ENCODE measurements around the gene SLC6A5. TPM values are rescaled to one million over a fixed set of nuclear protein-coding genes. Genes with fewer than 3 reads are reported as not detected.

Gene SLC6A5
- total and polyA plus RNA-seq, 2 of the 4 experiments (the other 2 are of a cell fraction), result not detected

DNA sequence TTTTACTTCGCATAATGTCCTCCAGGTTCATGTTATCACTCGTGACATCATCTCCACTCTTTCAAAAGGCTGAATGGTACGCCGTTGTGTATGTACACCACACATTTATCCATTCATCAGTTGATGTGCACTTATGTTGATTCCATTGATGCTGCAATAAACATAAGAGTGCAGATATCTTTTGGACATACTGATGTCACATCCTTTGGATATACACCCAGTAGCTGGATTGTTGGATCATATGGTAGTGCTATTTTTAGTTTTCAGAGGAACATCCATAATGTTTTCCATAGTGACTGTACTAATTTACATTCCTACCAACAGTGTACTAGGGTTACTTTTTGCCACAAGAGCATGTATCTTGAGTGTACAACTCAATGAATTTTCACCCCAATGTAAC, 45.0 kb downstream of the SLC6A5 start:
- ChIA-PET CTCF (interaction anchor here (1.6 kb wide), 1 partner anchor 12 kb away, joined by 3 read pairs; no protein-coding TSS in a partner anchor), POLR2A (ENCODE audit: unreplicated experiment) (no interaction called here)
- no peak overlapping the region for H3K23ac ChIP-seq (ENCODE audit: low read depth, low read length)
- H3K9me1 ChIP-seq (ENCODE audit: insufficient read depth, low read length), result no peaks in the 10 kb centered on the region
- H3K18ac ChIP-seq (ENCODE audit: low read depth, low read length), result no peak overlapping the region
- no TSS peak for BruUV-seq (replicated peaks)
- no peak overlapping the region for H3K4me3 ChIP-seq (ENCODE audit: insufficient read depth, low read depth, low read length)
- no CpG with 5 or more reads among the region's 4 CpGs for WGBS, 2 experiments (ENCODE audit: extremely low coverage in 2 of 2, insufficient read length in 1 of 2)
- H4K20me1 ChIP-seq (ENCODE audit: insufficient read depth, low read length), result no peaks in the 10 kb centered on the region
- H3K14ac ChIP-seq (replicated peaks; ENCODE audit: low read depth, low read length), result no peak overlapping the region
- H2AK9ac ChIP-seq (replicated peaks; ENCODE audit: low read depth, low read length, poor library complexity), result no peak overlapping the region
- H2AK5ac ChIP-seq (ENCODE audit: low read depth, low read length), result no peak overlapping the region
- H4K5ac ChIP-seq (ENCODE audit: low read depth, low read length), result no peak overlapping the region
- no peak overlapping the region for H2BK5ac ChIP-seq (ENCODE audit: low read depth, low read length, poor library complexity, severe bottlenecking)
- TF ChIP-seq BHLHE40 (IDR thresholded peaks at IDR 0.05; ENCODE audit: low read depth, low read length), result no peak
- no peak for TF ChIP-seq POLR2A (IDR thresholded peaks at IDR 0.05; ENCODE audit: low read depth, low read length)
- TF ChIP-seq CHD1 (IDR thresholded peaks at IDR 0.05; ENCODE audit: low read depth, low read length), result no peak
- no peak for TF ChIP-seq FOS (IDR thresholded peaks at IDR 0.05; ENCODE audit: low read depth, low read length)
- no peak for TF ChIP-seq MAZ (IDR thresholded peaks at IDR 0.05; ENCODE audit: borderline replicate concordance, low read depth, low read length)
- TF ChIP-seq, protein P1, sequence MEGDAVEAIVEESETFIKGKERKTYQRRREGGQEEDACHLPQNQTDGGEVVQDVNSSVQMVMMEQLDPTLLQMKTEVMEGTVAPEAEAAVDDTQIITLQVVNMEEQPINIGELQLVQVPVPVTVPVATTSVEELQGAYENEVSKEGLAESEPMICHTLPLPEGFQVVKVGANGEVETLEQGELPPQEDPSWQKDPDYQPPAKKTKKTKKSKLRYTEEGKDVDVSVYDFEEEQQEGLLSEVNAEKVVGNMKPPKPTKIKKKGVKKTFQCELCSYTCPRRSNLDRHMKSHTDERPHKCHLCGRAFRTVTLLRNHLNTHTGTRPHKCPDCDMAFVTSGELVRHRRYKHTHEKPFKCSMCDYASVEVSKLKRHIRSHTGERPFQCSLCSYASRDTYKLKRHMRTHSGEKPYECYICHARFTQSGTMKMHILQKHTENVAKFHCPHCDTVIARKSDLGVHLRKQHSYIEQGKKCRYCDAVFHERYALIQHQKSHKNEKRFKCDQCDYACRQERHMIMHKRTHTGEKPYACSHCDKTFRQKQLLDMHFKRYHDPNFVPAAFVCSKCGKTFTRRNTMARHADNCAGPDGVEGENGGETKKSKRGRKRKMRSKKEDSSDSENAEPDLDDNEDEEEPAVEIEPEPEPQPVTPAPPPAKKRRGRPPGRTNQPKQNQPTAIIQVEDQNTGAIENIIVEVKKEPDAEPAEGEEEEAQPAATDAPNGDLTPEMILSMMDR (conservative IDR thresholded peaks at IDR 0.05; ENCODE audit: low read depth, low read length), result no peak
- TF ChIP-seq, protein P2, sequence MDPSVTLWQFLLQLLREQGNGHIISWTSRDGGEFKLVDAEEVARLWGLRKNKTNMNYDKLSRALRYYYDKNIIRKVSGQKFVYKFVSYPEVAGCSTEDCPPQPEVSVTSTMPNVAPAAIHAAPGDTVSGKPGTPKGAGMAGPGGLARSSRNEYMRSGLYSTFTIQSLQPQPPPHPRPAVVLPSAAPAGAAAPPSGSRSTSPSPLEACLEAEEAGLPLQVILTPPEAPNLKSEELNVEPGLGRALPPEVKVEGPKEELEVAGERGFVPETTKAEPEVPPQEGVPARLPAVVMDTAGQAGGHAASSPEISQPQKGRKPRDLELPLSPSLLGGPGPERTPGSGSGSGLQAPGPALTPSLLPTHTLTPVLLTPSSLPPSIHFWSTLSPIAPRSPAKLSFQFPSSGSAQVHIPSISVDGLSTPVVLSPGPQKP (IDR thresholded peaks at IDR 0.05; ENCODE audit: borderline replicate concordance, low read depth, low read length), result no peak
- TF ChIP-seq CEBPB (IDR thresholded peaks at IDR 0.05; ENCODE audit: low read depth, low read length), result no peak
- TF ChIP-seq MAFK (IDR thresholded peaks at IDR 0.05; ENCODE audit: low read depth, low read length), result no peak
- no peak for TF ChIP-seq SMC3 (IDR thresholded peaks at IDR 0.05; ENCODE audit: low read depth, low read length)
- TF ChIP-seq RFX5 (IDR thresholded peaks at IDR 0.05; ENCODE audit: low read depth, low read length), result no peak
- TF ChIP-seq RCOR1 (IDR thresholded peaks at IDR 0.05; ENCODE audit: insufficient replicate concordance, low read length), result no peak
- no peak for TF ChIP-seq NFE2L2 (IDR thresholded peaks at IDR 0.05; ENCODE audit: low read depth, low read length)
- TF ChIP-seq, protein P3, sequence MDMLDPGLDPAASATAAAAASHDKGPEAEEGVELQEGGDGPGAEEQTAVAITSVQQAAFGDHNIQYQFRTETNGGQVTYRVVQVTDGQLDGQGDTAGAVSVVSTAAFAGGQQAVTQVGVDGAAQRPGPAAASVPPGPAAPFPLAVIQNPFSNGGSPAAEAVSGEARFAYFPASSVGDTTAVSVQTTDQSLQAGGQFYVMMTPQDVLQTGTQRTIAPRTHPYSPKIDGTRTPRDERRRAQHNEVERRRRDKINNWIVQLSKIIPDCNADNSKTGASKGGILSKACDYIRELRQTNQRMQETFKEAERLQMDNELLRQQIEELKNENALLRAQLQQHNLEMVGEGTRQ (IDR thresholded peaks at IDR 0.05; ENCODE audit: low read depth, low read length), result no peak
- TF ChIP-seq RAD21 (IDR thresholded peaks at IDR 0.05; ENCODE audit: low read length), result no peak
- no peak overlapping the region for H2BK120ac ChIP-seq (ENCODE audit: low read depth, low read length)
- no peaks in the 10 kb centered on the region for H3K36me3 ChIP-seq (ENCODE audit: control insufficient read depth, insufficient read depth, low read length)
- no peaks in the 10 kb centered on the region for H3K9me3 ChIP-seq (ENCODE audit: control insufficient read depth, insufficient read depth, low read length)
- H3K4me2 ChIP-seq (ENCODE audit: low read depth, low read length), result no peak overlapping the region
- in situ Hi-C loops (cut with MboI; ENCODE audit: low sequenced_read_pairs) (no loop called here), intact Hi-C loops (cut with micrococcal nuclease) (no loop called here), dilution Hi-C loops (cut with HindIII; ENCODE audit: low sequenced_read_pairs, unreplicated experiment) (no loop called here)
- no peak overlapping the region for H4K8ac ChIP-seq (ENCODE audit: low read depth in 2 of 2, low read length in 2 of 2)
- H3K79me1 ChIP-seq (ENCODE audit: low read depth in 1 of 2, low read length in 2 of 2), result no peaks in the 10 kb centered on the region
- no peak overlapping the region for H2BK15ac ChIP-seq (ENCODE audit: low read depth, low read length)
- H4K91ac ChIP-seq (ENCODE audit: insufficient read depth, low read depth, low read length), result no peak overlapping the region
- H3K9ac ChIP-seq (ENCODE audit: low read depth, low read length), result no peak overlapping the region
- ATAC-seq (ENCODE audit: low read depth) (no peak), DNase-seq (no peak)
- H2AFZ ChIP-seq (replicated peaks; ENCODE audit: low read length, poor library complexity), result no peak overlapping the region
- H3K27me3 ChIP-seq (ENCODE audit: control insufficient read depth, insufficient read depth, low read length), result no peaks in the 10 kb centered on the region
- no peak overlapping the region for H3K4ac ChIP-seq (ENCODE audit: low read depth, low read length)
- no peaks in the 10 kb centered on the region for H3K4me1 ChIP-seq (ENCODE audit: control insufficient read depth, insufficient read depth, low read length)
- no peak overlapping the region for H2BK20ac ChIP-seq (ENCODE audit: low read depth, low read length)
- no peak overlapping the region for H3K27ac ChIP-seq (ENCODE audit: insufficient read depth, low read length)
- H3K56ac ChIP-seq (ENCODE audit: extremely low read depth, insufficient read depth, low read length), result no peak overlapping the region

All from IMR-90 (cell line).